ENCODE results near the gene FIG4.

DNA sequence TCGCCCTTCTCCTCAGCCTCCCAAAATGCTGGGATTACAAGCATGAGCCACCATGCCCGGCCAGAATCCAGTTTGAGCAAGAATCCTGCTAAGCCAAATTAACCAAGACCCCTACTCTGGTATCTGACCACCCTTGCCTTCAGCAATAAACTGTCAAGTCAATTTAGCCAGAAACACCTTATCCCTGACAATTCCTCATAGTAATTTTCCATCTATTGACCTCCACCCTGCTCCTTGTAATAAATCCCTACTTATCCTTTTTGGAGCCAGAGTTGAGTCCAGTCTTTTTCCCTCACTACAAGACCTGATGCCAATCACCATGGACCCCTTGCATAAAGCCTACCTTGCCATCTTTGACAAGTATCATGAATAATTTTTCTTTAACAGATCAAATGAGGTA, 173.0 kb downstream of the FIG4 start:
- TF ChIP-seq, protein P1, sequence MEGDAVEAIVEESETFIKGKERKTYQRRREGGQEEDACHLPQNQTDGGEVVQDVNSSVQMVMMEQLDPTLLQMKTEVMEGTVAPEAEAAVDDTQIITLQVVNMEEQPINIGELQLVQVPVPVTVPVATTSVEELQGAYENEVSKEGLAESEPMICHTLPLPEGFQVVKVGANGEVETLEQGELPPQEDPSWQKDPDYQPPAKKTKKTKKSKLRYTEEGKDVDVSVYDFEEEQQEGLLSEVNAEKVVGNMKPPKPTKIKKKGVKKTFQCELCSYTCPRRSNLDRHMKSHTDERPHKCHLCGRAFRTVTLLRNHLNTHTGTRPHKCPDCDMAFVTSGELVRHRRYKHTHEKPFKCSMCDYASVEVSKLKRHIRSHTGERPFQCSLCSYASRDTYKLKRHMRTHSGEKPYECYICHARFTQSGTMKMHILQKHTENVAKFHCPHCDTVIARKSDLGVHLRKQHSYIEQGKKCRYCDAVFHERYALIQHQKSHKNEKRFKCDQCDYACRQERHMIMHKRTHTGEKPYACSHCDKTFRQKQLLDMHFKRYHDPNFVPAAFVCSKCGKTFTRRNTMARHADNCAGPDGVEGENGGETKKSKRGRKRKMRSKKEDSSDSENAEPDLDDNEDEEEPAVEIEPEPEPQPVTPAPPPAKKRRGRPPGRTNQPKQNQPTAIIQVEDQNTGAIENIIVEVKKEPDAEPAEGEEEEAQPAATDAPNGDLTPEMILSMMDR (conservative IDR thresholded peaks at IDR 0.05; ENCODE audit: low read length), result no peak
- no peak for TF ChIP-seq EZH2phosphoT487 (IDR thresholded peaks at IDR 0.05; ENCODE audit: borderline replicate concordance)
